Calu3 (cell line): ENCODE data around the gene TRNP1. TPM values are rescaled to one million over a fixed set of nuclear protein-coding genes. Genes with fewer than 3 reads are reported as not detected.

ENCODE experiments used
- BruUV-seq: library from RNA; stranded (reverse); fragments of 400-500 nt; replicated peaks from 2 replicates; lab custom pipeline; 2021; lab: Mats Ljungman, UMichigan
- CTCF ChIA-PET: fragments of 300-600 bp; sonication (Branson Sonifier 250); formaldehyde crosslinking; loops from one replicate; lab custom pipeline; 2022; ENCODE audit warnings: antibody characterized with exemption; lab: Charles Lee
- DNase-seq: peaks from one replicate; pipeline ENCODE4 v3.0.0; 2022
- H3K27ac Mint-ChIP-seq: one replicate; pipeline ENCODE4 v1.8.0; 2022; ENCODE audit warnings: mixed read lengths; ENCODE audit not compliant: unreplicated experiment
- H3K27me3 Mint-ChIP-seq: one replicate; pipeline ENCODE4 v1.8.0; 2022; ENCODE audit warnings: mixed read lengths; ENCODE audit not compliant: unreplicated experiment
- H3K36me3 Mint-ChIP-seq: one replicate; pipeline ENCODE4 v1.8.0; 2022; ENCODE audit warnings: mild to moderate bottlenecking, moderate library complexity, mixed read lengths; ENCODE audit not compliant: insufficient read depth, unreplicated experiment
- H3K4me1 Mint-ChIP-seq: one replicate; pipeline ENCODE4 v1.8.0; 2022; ENCODE audit warnings: mild to moderate bottlenecking, low read depth, mixed read lengths; ENCODE audit not compliant: unreplicated experiment
- H3K4me3 Mint-ChIP-seq: one replicate; pipeline ENCODE4 v1.8.0; 2022; ENCODE audit warnings: mild to moderate bottlenecking, low read depth, moderate library complexity, mixed read lengths; ENCODE audit not compliant: unreplicated experiment
- H3K9me3 Mint-ChIP-seq: one replicate; pipeline ENCODE4 v1.8.0; 2022; ENCODE audit warnings: low read depth, mixed read lengths; ENCODE audit not compliant: unreplicated experiment
- intact Hi-C: fragments of 100-400 bp; cut with micrococcal nuclease; formaldehyde crosslinking; loops from one replicate; pipeline ENCODE4 v1.10.0; 2022; ENCODE audit not compliant: unreplicated experiment
- total RNA-seq: library from RNA; stranded (reverse); gene quantifications from 2 replicates; pipeline ENCODE4 v1.2.3, GENCODE V29; 2022
- TF ChIP-seq, protein P1 (sequence below): fragments of 200-600 bp; IDR thresholded peaks from one replicate; pipeline ENCODE4 v1.8.0; 2022; ENCODE audit warnings: antibody characterized with exemption; ENCODE audit not compliant: unreplicated experiment

The TRNP1 gene
- total RNA-seq, 1 experiment from 2014 or later: 195 TPM

DNA sequence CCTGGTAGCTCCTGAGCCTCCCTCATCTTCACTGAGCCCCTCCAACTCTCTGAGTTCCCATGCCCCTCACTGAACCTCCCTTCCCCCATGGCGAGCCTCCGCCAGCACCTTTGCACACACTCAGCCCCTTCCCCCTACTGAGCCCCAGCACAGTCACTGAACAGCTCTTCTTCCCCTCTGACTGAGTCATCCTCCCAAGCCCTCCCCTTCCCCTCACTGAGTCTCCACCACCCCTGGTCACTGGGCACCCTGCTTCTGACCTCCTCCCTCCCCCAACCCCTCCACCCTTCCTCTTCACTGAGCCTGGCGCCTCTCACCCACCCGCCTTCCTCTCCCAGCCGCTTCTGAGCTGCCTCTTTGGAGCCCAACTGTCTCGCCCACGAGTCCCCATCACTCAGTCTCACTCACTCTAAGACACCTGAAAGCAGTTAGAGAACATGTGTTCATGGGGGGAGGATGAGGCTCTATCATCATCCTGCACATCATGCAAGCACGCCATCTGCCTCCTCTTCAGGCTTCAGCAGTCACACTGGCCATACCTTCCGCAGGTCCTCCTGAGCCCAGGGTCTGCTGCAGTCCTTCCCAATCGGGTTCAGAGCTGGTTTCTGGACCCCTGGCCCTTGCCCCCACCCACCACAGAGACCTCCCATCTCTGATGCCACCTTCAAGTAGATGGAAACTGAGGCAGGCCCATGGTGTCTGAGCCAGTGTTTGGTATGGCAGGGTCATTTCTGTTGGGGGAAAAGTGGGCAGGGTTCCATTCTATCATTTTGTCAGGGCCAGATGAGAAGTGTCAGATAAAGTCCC, 2.0 kb upstream of the TRNP1 start:
- no peaks in the 10 kb centered on the region for H3K9me3 Mint-ChIP-seq
- CTCF ChIA-PET: interaction anchor here (0.7 to 1.6 kb wide), 3 partner anchors 18 to 646 kb away, joined by 4 to 7 read pairs (median 7); no protein-coding TSS in a partner anchor
- H3K27ac Mint-ChIP-seq: peak overlapping the region; percentile 99
- peaks cover 38% of the 10 kb centered on the region for H3K4me1 Mint-ChIP-seq
- intact Hi-C loops: no loop called here
- H3K27me3 Mint-ChIP-seq: no peaks in the 10 kb centered on the region
- peaks cover 66% of the 10 kb centered on the region for H3K36me3 Mint-ChIP-seq
- DNase-seq: peak; percentile 71
- peak overlapping the region; percentile 65 for H3K4me3 Mint-ChIP-seq
- no TSS peak for BruUV-seq
- TF ChIP-seq, protein P1, sequence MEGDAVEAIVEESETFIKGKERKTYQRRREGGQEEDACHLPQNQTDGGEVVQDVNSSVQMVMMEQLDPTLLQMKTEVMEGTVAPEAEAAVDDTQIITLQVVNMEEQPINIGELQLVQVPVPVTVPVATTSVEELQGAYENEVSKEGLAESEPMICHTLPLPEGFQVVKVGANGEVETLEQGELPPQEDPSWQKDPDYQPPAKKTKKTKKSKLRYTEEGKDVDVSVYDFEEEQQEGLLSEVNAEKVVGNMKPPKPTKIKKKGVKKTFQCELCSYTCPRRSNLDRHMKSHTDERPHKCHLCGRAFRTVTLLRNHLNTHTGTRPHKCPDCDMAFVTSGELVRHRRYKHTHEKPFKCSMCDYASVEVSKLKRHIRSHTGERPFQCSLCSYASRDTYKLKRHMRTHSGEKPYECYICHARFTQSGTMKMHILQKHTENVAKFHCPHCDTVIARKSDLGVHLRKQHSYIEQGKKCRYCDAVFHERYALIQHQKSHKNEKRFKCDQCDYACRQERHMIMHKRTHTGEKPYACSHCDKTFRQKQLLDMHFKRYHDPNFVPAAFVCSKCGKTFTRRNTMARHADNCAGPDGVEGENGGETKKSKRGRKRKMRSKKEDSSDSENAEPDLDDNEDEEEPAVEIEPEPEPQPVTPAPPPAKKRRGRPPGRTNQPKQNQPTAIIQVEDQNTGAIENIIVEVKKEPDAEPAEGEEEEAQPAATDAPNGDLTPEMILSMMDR: no peak

DNA sequence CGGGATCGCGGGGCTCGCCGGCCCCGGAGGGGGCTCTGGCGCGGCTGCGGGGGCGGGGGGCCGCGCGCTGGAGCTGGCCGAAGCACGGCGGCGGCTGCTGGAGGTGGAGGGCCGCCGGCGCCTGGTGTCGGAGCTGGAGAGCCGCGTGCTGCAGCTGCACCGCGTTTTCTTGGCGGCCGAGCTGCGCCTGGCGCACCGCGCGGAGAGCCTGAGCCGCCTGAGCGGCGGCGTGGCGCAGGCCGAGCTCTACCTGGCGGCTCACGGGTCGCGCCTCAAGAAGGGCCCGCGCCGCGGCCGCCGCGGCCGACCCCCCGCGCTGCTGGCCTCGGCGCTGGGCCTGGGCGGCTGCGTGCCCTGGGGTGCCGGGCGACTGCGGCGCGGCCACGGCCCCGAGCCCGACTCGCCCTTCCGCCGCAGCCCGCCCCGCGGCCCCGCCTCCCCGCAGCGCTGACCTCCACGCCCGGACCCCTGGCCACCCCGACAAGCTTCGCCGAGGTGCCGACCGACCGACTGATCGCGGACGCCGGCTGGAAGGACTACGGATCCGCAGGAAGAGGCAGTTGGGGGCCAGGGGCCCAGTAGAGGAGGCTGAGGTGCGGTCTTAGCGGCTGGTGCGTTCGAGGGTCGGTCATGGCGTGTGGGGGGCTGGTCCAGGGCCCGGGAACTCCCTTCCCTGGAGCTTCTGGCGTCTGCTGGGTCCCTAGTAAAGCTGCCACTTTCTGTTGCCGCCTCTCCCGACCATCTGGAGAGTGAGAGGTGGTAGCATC, 711 bp downstream of the TRNP1 start:
- CTCF ChIA-PET: interaction anchor here (0.6 to 1.9 kb wide), 3 partner anchors 26 to 28 kb away, joined by 3 to 6 read pairs (median 3); no protein-coding TSS in a partner anchor
- Mint-ChIP-seq H3K27ac (peak overlapping the region; percentile 95), H3K4me1 (peaks cover 36% of the 10 kb centered on the region), H3K36me3 (peaks cover 90% of the 10 kb centered on the region), H3K27me3 (no peaks in the 10 kb centered on the region), H3K9me3 (no peaks in the 10 kb centered on the region), H3K4me3 (peak overlapping the region; percentile 81)
- intact Hi-C loops: no loop called here
- BruUV-seq: no TSS peak
- TF ChIP-seq, protein P1: no peak
- DNase-seq: no peak

DNA sequence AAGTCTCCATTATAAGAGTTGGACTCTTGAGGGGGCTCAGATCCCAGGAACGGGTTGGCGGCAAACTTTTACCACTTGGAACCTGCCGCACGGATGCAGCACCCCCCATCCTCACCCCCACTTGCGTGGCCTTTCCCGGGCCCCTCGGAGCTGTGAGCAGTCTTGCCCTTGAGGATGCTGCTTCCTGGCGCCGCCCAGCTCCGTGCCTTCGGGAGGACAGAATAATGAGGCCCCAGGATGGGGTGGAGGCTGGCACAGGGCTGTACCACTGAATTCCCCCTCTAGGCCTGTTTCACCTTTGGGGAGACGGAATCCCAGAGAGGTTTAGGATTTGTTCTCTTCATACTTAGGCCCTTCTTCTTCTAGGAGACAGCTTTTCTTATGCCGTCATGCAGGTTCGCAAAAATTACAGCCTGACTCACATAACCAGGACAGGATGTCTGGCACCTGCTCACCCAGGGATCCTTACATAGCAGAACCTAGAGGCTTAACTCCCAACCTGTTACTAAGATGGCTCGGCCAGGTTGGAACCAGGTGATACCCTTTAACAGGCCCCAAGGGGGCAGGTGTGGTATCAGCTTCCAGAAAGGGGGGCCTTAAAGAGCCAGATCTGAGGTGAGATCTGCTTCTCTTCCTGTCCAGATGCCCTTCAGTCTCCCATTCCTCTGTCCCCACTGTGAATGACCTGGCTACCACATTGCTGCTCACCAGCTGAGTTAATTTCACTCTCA, 1.5 kb downstream of the TRNP1 start:
- no peaks in the 10 kb centered on the region for H3K27me3 Mint-ChIP-seq
- CTCF ChIA-PET: interaction anchor here (0.6 to 1.9 kb wide), 3 partner anchors 26 to 29 kb away, joined by 3 to 6 read pairs (median 3); no protein-coding TSS in a partner anchor
- TF ChIP-seq, protein P1: no peak
- H3K27ac Mint-ChIP-seq: peak overlapping the region; percentile 95
- intact Hi-C loops: no loop called here
- no peaks in the 10 kb centered on the region for H3K9me3 Mint-ChIP-seq
- peaks cover 90% of the 10 kb centered on the region for H3K36me3 Mint-ChIP-seq
- H3K4me1 Mint-ChIP-seq: peaks cover 29% of the 10 kb centered on the region
- TSS peak; percentile 38 for BruUV-seq
- peak overlapping the region; percentile 81 for H3K4me3 Mint-ChIP-seq
- DNase-seq: no peak

DNA sequence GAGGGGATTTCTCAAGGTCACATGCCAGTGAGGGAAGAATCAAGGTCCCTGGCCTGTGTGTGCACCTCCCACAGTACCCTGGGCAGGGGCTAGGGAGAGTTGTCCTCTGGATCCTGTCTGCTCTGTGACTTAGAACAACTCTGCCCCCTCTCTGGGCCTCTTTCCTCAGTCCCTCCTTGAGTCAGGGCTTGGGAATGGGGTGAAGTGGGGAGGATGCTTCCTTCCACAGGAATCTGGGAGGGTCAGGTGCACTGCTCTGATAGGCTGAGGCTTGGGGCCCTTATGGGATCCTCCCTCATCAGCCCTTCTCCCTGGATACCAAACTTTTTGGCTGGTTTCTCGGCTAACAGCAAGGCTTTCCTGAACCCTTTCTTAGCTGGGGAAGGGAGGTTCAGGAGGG, 2.5 kb downstream of the TRNP1 start:
- peaks cover 26% of the 10 kb centered on the region for H3K4me1 Mint-ChIP-seq
- no TSS peak for BruUV-seq

More for the DNA sequence above, 2.5 kb downstream of the TRNP1 start:
- Mint-ChIP-seq H3K27me3 (no peaks in the 10 kb centered on the region), H3K4me3 (peak overlapping the region; percentile 81), H3K36me3 (peaks cover 93% of the 10 kb centered on the region), H3K9me3 (no peaks in the 10 kb centered on the region), H3K27ac (peak overlapping the region; percentile 95)
- CTCF ChIA-PET: interaction anchor here (1.5 to 2.4 kb wide), 2 partner anchors 28 to 101 kb away, joined by 6 to 24 read pairs; no protein-coding TSS in a partner anchor
- DNase-seq: no peak
- intact Hi-C loops: loop anchor here (2.0 kb wide), 2 partner anchors 29 to 101 kb away; no protein-coding TSS in a partner anchor
- TF ChIP-seq, protein P1: no peak
